SU-DHL-6 (cell line): ENCODE measurements around the gene KRT38.

Experiments used
- H2AFZ ChIP-seq: fragments of 200-600 bp; sonication (generic); 2 replicates; pipeline ENCODE4 v1.6.1; 2014; ENCODE audit warnings: low read depth, mild to moderate bottlenecking, moderate library complexity, mixed read lengths, antibody characterized with exemption, low read length; ENCODE audit not compliant: severe bottlenecking
- H3F3A ChIP-seq: fragments of 200-600 bp; shearing (Covaris generic); 2 replicates; pipeline ENCODE4 v1.6.0; 2016; ENCODE audit warnings: antibody characterized with exemption, mild to moderate bottlenecking; ENCODE audit not compliant: insufficient read depth
- H3K27ac ChIP-seq: fragments of 200-600 bp; sonication (generic); 2 replicates; pipeline ENCODE4 v1.5.1; 2016; ENCODE audit warnings: low read depth, mild to moderate bottlenecking, low read length, moderate library complexity, mixed read lengths
- H3K27me3 ChIP-seq: fragments of 200-600 bp; sonication (generic), shearing (Covaris generic); 2 replicates; pipeline ENCODE4 v1.6.0; 2014; ENCODE audit warnings: mild to moderate bottlenecking, low read length
- H3K36me3 ChIP-seq: fragments of 200-600 bp; sonication (generic); 2 replicates; pipeline ENCODE4 v1.6.1; 2014; ENCODE audit warnings: mild to moderate bottlenecking, low read length, mixed read lengths
- H3K4me2 ChIP-seq: fragments of 300-600, 200-600 bp; shearing (Covaris generic), sonication (generic); 2 replicates; pipeline ENCODE4 v1.6.0; 2014; ENCODE audit warnings: low read length, low read depth, mild to moderate bottlenecking; ENCODE audit not compliant: poor library complexity, severe bottlenecking
- H3K4me3 ChIP-seq: fragments of 200-600 bp; sonication (generic); 2 replicates; pipeline ENCODE4 v1.5.1; 2014; ENCODE audit warnings: antibody characterized with exemption, low read length, mild to moderate bottlenecking, mixed read lengths; ENCODE audit not compliant: insufficient read depth, poor library complexity, severe bottlenecking
- H3K79me2 ChIP-seq: fragments of 200-600 bp; sonication (generic); 2 replicates; pipeline ENCODE4 v1.6.1; 2014; ENCODE audit warnings: mild to moderate bottlenecking, low read length, moderate library complexity; ENCODE audit not compliant: insufficient read depth
- H3K9ac ChIP-seq: fragments of 200-600 bp; sonication (generic); 2 replicates; pipeline ENCODE4 v1.7.0; 2014; ENCODE audit warnings: mild to moderate bottlenecking, low read length
- H3K9me2 ChIP-seq: fragments of 200-600 bp; sonication (generic); replicated peaks from 2 replicates; pipeline ENCODE4 v1.6.1; 2014; ENCODE audit warnings: low read length; ENCODE audit not compliant: insufficient read depth
- H3K9me3 ChIP-seq: fragments of 200-600 bp; sonication (generic); 2 replicates; pipeline ENCODE4 v1.6.1; 2014; ENCODE audit warnings: low read length, mixed read lengths; ENCODE audit not compliant: insufficient read depth
- H4K20me1 ChIP-seq: fragments of 200-600 bp; sonication (generic); 2 replicates; pipeline ENCODE4 v1.6.1; 2014; ENCODE audit warnings: low read depth, mild to moderate bottlenecking, antibody characterized with exemption, low read length, moderate library complexity, mixed read lengths
- CTCF ChIP-seq: fragments of 200-600 bp; sonication (generic); IDR thresholded peaks from one replicate; pipeline ENCODE4 v1.5.1; 2017; ENCODE audit warnings: antibody characterized with exemption, mild to moderate bottlenecking, low read length, moderate library complexity; ENCODE audit not compliant: insufficient read depth, poor library complexity, severe bottlenecking
- EZH2phosphoT487 ChIP-seq: fragments of 200-600 bp; sonication (generic), shearing (Covaris generic); conservative IDR thresholded peaks from 2 replicates; pipeline ENCODE4 v1.6.1; 2018; ENCODE audit warnings: mild to moderate bottlenecking, antibody characterized with exemption, low read length, moderate library complexity, mixed read lengths

Gene KRT38

GRCh38 chr17:41478237-41478636 is 37.5 kb upstream of the KRT38 start:
- no peak for TF ChIP-seq EZH2phosphoT487
- TF ChIP-seq CTCF = no peak
- no peak overlapping the region for H2AFZ ChIP-seq
- no peaks in the 10 kb centered on the region for H3K79me2 ChIP-seq
- H3K4me2 ChIP-seq = no peak overlapping the region
- H3K27me3 ChIP-seq = no peaks in the 10 kb centered on the region
- no peaks in the 10 kb centered on the region for H3K9me2 ChIP-seq
- H3F3A ChIP-seq = no peaks in the 10 kb centered on the region
- no peaks in the 10 kb centered on the region for H3K9me3 ChIP-seq
- no peak overlapping the region for H3K27ac ChIP-seq
- H3K36me3 ChIP-seq = no peaks in the 10 kb centered on the region
- no peak overlapping the region for H3K9ac ChIP-seq
- H3K4me3 ChIP-seq = no peak overlapping the region
- no peaks in the 10 kb centered on the region for H4K20me1 ChIP-seq

GRCh38 chr17:41476866-41477815 is 36.4 kb upstream of the KRT38 start:
- Histone ChIP-seq H3K9me3 (no peaks in the 10 kb centered on the region), H3F3A (no peaks in the 10 kb centered on the region), H3K9me2 (no peaks in the 10 kb centered on the region), H3K4me3 (no peak overlapping the region), H3K9ac (no peak overlapping the region), H3K36me3 (no peaks in the 10 kb centered on the region), H3K4me2 (no peak overlapping the region), H3K27ac (no peak overlapping the region), H3K27me3 (no peaks in the 10 kb centered on the region), H4K20me1 (no peaks in the 10 kb centered on the region), H2AFZ (no peak overlapping the region), H3K79me2 (no peaks in the 10 kb centered on the region)
- TF ChIP-seq CTCF (no peak), EZH2phosphoT487 (no peak)

- Histone ChIP-seq H3K9me3 (no peaks in the 10 kb centered on the region), H3K4me2 (no peak overlapping the region), H2AFZ (no peak overlapping the region), H3K27me3 (no peaks in the 10 kb centered on the region), H3K9me2 (no peaks in the 10 kb centered on the region), H3K4me3 (no peak overlapping the region), H3K27ac (no peak overlapping the region), H3K36me3 (no peaks in the 10 kb centered on the region), H4K20me1 (no peaks in the 10 kb centered on the region), H3K9ac (no peak overlapping the region), H3K79me2 (no peaks in the 10 kb centered on the region), H3F3A (no peaks in the 10 kb centered on the region)
- no peak for TF ChIP-seq CTCF
- TF ChIP-seq EZH2phosphoT487 = no peak
Measured at GRCh38 chr17:41475421-41475820, 34.6 kb upstream of the KRT38 start.
